SKM-1 (cell line): ENCODE measurements around the gene TMTC2.
A peak's percentile ranks its signal among the peaks of the same experiment; 100 is the strongest.

ENCODE experiments used
- DNase-seq: peaks from one replicate; lab custom pipeline; 2025; ENCODE audit not compliant: unreplicated experiment; lab: John Stamatoyannopoulos, UW

Gene TMTC2

DNA sequence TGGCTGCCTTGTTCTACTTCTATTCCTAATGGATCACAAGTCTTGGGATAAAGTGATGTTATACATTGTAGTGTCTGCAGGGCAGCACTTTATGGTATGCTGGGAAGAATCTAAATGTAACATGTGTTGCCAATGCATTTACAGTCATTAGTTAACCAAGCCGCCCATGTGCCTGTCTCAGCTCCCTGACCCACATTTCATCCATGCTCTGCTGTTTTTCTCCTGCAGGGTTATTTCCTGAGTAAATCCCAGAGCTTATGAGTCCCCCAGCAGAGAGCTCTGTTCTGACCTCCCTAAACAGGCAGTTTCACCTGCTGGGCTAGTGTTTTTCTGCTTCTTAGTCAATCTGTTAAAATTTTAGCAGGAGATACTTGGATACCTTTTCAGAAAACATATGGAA lies 4.4 kb upstream of the TMTC2 start:
- DNase-seq: no peak

DNA sequence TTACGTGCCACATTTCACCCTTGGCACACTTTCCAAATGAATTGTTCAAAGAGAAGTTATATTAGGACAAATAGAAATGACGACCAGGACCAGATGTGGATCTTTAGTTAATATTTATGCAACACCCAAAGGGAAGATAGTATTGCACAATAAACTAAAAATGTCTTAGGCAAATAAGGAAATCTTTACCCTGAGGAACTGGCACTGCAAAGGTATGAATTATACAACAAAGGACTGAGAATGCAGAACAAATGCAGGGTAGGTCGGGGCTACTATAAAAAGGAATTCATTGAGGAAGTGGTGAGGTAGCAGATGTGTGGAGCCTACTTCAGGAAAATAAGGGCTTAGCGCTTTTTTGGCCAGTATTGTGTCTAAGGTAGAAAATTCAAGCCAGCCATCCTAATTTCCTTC lies 3.9 kb upstream of the TMTC2 start:
- no peak for DNase-seq

DNA sequence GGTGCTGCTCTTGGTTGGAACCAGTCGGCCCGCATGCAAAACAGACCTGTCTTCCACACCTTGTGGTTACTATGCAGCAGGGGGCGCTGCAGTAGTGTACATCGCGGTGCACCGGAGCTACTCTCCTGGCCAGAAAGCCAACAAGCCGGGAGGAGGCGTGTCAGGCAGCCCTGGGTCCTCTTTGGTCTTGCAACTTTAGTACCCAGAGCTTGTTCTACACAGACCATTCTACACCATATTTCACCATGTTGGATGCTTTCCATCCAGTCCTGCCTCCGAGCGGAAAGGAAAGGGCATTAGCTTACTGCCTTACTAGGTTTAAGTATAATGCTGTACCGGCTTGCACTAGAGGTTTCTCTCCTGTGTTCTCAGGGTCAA lies 927 bp upstream of the TMTC2 start:
- DNase-seq: peak; percentile 54

DNA sequence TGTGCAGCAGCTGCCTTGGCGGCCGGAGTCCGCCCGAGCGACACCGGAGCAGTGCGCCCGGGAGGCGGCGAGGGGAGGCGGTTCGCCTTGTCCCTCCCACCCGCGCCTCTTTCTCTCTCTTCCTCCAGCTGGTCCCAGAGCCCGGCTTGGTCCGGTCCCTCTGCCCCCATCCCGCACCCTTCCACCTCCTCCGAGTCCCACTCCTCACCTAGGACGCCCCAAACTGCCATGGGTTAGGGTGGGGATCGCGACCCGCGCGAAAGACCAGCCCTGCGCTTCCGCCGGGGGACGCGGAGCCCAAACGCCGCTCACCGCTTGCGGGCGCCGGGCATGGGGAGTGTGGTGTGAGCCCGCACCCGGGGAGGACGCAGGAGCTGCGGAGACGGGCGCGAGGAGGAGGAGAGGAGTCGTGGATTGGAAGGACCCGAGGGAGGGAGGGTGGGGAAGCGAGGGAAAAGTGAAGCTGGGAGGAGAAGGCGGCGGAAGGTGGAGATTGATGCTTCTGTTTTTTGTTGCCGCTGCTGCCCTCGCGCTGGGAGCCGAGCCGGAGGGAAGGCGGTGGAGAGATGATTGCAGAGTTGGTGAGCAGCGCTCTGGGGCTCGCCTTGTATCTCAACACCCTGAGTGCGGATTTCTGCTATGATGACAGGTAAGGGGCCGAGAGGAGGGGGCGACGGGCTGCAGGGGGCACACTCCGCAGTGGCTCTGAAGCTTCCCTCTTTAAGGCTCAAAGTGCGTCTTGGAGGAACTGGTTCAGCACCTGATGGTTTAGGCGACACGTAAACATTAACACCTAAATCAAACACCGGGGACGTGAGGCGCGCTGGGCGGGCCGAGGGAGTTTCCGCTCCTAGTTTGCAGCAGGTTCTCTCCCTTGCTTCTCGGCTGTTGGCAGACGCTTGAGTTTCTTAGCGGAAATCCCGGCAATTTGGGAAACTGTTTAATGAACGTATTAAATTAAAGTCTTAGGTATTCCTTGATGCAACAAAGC lies 610 bp downstream of the TMTC2 start:
- peak; percentile 8 for DNase-seq

DNA sequence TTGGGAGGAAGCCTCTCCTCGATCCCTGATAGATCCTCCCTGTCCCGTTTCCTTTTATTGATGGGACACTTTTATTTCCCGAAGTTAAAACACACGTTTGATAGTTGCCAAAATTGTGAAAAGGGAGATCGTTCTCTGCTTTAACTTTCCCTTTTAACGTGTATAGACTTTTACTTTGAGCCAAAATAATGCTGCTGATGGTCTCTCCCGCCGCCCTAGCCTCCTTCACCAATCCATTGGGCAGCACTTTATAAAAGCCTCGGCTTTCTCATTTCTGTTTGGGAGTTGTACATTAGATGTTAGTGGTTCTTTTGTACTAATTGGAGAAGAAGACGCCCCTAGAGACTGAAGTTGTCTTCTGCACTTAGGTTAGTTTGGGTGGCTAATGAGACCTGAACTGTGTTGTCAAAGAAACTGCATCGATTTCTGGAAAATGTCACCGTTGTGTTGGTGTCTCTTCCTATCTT lies 1.4 kb downstream of the TMTC2 start:
- peak; percentile 0 for DNase-seq

DNA sequence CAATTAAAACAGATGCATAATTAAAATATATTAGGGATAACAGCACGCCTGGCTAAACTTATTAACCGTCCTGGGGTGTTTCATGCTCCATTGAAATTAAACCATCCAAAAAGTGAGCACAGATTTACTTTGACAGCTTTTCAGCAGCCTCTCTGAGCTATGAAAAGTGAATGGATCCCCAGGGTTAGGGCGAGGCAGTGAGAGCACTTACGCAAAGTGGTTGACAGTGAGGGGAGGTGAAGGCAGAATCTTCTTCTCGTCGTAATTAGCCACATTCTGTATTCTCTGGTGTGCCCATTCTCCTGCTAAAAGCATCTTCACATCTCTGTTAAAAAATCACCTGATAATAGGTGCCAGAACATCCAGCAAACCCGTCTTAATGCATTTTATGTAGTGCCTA lies 1.9 kb downstream of the TMTC2 start:
- DNase-seq: no peak

DNA sequence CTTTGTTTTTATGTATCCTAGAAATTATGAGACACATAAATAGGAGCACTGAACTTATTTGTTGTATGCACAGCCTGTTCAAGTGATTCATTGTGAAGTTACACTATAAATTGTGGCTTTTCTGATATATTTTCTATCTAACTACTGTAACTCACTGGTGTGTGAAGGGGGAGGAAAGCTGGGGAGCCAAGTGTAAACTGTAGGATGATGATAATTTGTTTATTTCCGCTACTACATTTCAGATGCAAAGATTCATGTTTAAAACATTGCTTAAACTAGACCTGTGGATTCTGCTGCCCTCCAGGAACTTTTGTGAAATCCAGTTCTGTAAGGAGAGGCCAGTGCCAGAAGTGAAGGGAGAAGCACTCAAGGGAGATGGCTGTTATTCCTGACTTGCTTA lies 3.3 kb downstream of the TMTC2 start:
- DNase-seq: no peak

DNA sequence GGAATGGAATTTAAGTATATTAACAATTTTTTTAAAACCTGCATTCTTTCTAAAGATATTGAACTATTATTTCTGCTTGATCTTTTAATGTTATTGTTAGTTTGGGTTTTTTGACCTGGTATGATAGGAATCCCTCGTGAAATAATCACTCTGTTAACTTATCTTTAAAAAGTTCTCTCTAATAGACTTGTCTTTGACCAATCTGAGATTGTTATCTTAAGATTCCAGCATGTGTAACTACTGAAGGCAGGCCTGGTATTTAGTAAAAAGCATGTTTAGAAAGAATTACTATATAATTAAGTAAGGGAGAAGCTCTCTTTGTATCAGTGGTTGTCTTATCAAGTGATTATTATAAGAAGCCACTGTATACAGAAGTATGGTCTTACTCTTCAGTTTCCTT lies 4.8 kb downstream of the TMTC2 start:
- DNase-seq: no peak

DNA sequence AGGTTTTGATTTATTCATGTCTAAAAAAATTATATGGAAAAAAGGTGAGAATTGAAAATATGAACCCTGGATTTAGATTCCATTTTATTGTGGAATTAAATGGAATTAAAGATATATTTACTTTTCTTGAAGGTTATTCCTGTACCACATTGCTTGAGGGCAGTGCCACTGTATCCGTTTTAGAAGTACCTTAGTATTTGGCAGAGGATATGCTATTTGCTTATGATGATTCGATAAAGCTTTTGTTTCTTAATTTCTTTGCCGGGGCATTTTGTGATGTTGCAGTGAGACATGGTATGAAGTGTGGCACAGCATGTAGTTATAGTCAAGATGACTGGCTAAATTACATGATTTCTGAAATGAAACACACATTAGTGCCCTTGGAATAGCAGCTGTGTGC lies 7.6 kb downstream of the TMTC2 start:
- no peak for DNase-seq

DNA sequence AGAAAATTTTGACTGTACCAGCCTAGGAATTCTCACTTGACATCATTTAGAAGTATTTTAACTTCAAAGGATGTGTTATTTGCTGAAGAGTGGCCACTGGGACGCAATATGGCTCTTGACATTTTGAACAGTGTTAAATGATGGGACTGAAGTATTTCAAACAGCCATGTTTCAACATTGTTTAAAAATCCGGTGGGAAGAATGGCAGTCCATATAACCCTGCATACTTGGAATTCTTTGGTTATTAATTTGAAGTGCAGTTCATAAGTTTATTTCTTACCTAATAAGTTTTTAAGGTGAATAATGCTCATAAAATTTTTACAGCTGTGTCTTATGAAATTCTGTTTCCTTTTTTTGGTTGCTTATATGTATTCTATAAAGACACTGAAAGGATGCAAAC lies 8.3 kb downstream of the TMTC2 start:
- DNase-seq: no peak

DNA sequence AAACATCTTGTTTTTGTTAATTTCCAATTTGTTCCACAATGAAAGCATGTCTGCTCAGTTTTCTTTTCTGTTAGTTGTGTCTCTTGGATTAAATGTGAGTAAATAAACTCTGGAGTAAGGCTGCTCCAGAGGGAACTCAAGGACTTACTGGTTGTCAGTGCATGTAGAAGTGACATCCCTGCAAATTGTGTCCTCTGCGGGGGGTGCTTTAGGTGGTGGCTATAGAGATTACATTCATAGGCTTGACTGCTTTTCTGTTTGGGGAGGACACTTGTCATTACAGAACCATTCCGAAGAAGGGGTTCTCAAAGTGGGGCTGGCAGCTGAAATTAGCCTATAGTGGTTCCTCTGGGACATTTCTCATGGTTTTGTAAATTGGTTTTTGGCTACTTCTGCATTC lies 8.8 kb downstream of the TMTC2 start:
- DNase-seq: no peak

DNA sequence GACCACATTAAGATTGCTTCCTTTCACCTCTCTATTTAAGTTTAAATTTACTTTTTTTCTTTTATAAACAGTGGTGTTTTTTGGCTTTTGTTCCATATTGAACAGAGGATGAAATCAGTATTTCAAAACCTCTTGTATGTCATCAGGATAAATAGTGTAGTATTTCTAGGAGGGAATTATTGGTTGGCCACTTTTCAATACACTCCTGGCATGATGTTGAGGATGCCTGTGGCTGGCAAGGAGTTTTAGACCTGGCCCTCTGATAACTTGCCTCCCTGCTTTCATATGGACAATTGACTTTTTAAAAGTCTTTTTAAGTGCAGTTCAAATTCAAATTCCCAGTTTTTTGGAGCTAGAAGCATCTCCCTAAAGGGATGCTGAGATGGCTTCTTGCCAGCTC lies 9.8 kb downstream of the TMTC2 start:
- DNase-seq: no peak

DNA sequence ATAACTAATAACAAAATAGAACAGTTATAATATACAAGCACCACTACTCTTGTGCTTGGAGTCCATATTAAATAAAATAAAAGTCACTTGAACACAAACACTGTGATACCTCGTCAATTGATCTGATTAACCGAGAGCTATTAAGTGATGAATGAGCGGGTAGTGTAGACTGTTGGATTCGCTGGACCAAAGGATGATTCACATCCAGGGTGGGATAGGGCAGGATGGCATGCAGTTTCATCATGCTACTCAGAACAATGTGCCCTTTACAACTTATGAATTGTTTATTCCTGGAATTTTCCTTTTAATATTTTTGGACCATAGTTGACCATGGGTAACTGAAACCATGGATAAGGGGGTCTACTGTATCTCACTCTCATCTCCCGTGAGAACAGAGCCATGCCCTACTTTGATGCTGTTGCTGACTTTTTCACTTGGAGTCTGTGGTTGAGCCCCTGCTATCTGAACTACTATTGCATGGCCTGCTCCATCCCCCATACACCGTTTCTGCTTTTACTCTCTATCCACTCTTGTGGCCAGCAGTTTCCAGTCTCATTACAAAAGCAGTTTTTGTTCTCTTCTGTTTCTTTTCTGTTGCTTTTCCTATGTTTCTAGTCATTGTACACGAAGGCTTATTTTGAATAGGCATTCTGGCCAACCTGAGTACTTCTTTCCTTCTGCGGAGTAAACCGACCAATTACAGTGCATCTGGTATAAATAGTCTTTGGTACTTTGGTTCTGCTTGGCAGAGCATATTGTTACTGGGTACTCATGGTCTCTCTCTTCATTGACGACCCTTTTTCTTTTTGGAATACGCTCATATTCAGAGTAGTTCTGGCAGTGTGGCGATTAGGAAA lies 12.2 kb downstream of the TMTC2 start:
- no peak for DNase-seq

DNA sequence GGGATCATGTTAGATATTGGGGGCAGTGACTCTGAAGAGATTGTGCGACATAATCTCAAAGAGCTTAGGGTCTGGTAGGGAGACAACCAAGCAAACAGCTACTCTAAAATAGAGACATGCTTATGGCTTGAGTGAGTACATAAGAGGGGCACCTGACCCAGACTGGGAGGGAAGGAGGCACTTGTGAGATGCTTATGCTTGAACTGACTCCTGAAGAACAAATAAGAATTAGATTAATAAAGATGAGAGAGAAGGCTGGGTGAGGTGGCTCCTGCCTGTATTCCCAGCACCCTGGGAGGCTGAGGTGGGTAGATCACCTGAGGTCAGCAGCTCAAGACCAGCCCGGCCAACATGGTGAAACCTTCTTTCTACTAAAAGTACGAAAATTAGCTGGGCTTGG lies 19.1 kb downstream of the TMTC2 start:
- no peak for DNase-seq

DNA sequence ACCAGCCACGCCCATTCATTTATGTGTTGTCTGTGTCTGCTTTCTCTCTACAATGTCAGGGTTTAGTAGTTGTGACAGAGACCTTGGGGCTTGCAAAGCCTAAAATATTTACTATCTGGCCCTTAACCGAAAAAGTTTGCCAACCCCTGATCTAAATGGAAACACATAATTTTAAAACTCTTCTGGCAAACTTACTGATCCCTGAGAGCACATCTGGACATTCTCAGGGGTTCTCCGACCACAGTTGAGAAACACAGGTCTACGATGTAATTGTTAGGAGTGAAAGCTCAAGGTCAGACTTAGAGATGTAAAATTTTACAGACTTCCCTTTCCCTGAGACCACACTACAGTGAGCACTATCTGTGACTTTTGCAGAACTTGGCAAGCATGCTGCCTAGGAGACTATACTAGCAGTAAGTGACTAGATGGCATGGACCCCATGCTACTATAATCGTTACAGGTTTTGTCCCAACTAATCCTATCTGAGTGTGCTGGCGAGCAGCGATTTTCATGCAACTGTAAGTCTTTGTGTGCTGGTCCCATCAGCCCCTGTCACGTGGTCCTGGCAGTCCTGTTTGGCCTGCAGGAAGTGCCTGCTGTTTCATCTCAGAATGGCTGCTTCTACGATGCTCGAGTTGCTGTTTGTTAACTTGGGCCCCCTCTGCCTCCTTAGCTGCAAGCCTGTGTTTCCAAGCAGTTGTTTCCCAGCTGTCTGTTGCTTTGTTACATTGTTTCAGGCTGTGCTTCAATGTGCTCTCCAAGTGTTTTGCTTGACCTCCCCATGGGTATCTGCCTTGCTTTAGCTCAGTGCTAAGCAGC lies 21.6 kb downstream of the TMTC2 start:
- no peak for DNase-seq

DNA sequence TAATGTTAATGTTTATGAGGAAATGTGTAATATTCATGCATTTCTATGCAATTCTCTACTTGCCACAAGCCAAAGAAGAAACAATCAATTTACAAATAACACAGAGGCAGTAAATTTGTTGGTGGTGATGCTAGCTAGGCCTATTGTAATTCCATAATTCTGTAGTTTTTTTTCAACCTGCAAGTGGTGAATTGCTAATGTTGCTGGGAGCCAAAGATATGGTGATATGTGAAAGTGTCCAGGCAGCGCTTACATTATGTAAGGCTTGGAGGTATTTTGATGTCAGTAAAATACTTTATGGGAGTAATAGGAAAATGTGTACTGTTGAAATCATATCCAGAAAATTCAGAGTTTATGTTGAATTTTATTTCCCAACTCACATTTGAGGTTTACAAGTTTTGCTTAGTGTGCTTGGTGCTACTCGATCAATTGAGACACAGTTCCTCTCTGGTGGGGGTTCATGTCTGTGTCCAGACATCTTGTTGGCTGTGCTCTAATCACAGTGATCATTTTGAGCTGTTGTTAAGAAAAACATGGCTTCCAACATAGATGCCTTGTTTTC lies 23.2 kb downstream of the TMTC2 start:
- no peak for DNase-seq

DNA sequence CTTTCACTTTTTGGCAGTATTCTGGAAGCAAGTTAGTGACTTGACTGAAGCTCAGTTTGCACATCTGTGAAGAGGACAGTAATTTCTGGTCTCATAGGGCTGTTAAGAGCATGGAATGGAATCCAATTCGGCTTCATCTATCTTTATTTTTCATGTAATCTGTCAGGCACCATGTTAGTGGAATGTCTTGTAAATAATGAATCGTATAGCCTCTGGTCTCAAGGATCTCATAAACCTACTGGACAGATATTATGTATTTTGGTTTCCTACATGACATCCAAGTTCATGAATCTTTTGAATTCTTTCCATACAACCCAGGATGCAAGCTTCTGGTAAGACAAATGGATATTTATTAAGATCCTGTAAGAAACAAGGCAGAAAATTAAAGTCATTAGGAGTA lies 24.0 kb downstream of the TMTC2 start:
- no peak for DNase-seq

DNA sequence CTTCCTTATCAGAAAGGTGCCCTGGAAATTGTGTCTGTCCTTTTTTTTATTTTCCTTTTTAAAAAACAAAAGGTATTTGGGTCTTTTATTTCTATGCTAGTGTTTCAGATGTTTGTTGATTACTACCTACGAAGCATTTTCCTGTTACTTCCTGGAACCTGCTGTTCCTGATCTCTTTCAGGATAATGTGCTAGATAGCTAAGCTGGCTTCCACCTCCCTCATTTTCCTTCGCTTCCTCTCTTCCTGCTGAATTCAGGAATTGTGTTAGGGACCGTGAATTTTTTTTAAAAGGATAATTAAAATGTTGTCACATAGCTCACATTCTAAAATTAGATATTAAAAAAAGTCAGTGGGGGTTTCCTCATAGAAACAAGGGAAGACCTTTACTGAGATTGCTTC lies 27.7 kb downstream of the TMTC2 start:
- DNase-seq: no peak

DNA sequence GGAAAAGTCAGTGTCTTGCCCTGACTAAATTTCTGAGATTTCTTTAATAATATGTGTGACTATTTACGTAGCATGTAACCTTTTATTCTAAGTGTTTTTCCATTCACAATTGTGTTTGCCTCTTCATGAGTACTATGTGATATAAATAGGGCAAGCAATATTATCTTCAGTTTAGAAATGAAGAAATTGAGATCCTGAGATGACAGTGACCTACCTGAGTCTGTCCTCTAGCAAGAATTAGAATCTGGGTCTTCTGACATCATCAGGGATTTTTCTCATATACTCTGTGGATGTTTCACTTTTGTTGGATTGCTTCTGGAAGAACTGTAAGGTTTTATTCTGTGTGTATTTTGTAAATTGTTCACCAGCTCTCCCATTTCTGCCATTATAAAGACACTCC lies 35.0 kb downstream of the TMTC2 start:
- no peak for DNase-seq

DNA sequence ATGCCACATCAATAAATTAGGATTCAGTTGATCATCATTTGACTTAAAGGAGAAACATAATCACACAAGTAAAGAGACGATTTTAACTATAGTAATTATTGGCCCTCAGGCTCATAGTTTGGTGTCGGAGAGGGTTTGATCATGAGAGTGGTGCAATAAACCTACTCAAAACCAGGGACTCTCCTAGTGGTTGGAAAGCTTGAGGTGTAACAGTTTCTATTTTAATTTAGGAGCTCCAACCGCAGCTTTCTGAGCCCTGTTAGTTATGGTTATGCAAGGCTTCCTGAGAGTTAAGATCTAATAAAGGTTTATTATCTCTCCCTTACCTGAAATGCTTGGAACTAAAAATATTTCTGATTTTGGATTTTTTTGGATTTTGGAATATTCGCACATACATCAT lies 36.4 kb downstream of the TMTC2 start:
- DNase-seq: no peak

DNA sequence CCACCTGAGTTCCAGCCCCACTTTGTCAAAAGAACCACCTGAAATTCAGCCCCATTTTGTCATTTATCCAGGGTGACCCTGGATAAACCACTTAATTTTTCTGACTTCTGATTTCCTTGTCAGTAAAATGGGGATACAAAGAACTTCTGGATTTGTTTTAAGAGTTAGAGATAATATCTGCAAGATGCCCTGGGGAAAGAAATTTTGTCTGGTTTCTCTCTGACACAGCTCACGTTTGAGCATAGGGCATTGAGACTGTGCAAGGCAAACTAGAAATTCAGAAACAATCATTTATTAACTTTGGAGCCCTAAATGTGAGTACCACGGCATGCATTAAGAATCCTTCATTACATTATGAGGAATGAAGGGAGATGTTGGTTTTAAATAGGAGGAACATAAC lies 37.2 kb downstream of the TMTC2 start:
- no peak for DNase-seq
